ENCODE data around the gene CREB3L2.
"Not testable (repeated sequence)": the region's sequence is repeated elsewhere in the genome, so short reads cannot be mapped to it uniquely, and the experiment has no call there.

CREB3L2 gene

GRCh38 chr7:137989590-137989989 lies 12.3 kb downstream of the CREB3L2 start:
- no peak for DNase-seq

GRCh38 chr7:137989094-137989493 lies 12.8 kb downstream of the CREB3L2 start:
- no peak for DNase-seq

GRCh38 chr7:137987968-137988367 lies 13.9 kb downstream of the CREB3L2 start:
- DNase-seq, result no peak

GRCh38 chr7:137987563-137987962 lies 14.3 kb downstream of the CREB3L2 start:
- no peak for DNase-seq

- DNase-seq, result no peak
Observed at GRCh38 chr7:137987018-137987349, 14.9 kb downstream of the CREB3L2 start.

- no peak for DNase-seq
Observed at GRCh38 chr7:137986252-137987017, 15.5 kb downstream of the CREB3L2 start.

- no peak for DNase-seq
Observed at GRCh38 chr7:137985897-137986251, 16.0 kb downstream of the CREB3L2 start.

GRCh38 chr7:137985253-137985896 lies 16.5 kb downstream of the CREB3L2 start:
- DNase-seq, result no peak

GRCh38 chr7:137984181-137985041 lies 17.5 kb downstream of the CREB3L2 start:
- DNase-seq, result no peak

- peak in 27 of 58 donors; percentile 6 to 65 (median 31) for DNase-seq
Observed at GRCh38 chr7:137983323-137984008, 18.4 kb downstream of the CREB3L2 start.

GRCh38 chr7:137982394-137982793 lies 19.5 kb downstream of the CREB3L2 start:
- DNase-seq, result not testable (repeated sequence)

GRCh38 chr7:137981668-137982067 lies 20.2 kb downstream of the CREB3L2 start:
- no peak for DNase-seq

GRCh38 chr7:137981175-137981574 lies 20.7 kb downstream of the CREB3L2 start:
- no peak for DNase-seq

- no peak for DNase-seq
Observed at GRCh38 chr7:137980308-137980707, 21.6 kb downstream of the CREB3L2 start.

- peak in 1 of 58 donors; percentile 34 for DNase-seq
Observed at GRCh38 chr7:137978464-137979237, 23.2 kb downstream of the CREB3L2 start.

- DNase-seq, result no peak
Observed at GRCh38 chr7:137977173-137977572, 24.7 kb downstream of the CREB3L2 start.

- DNase-seq, result no peak
Observed at GRCh38 chr7:137976696-137977095, 25.2 kb downstream of the CREB3L2 start.

- DNase-seq, result no peak
Observed at GRCh38 chr7:137976232-137976631, 25.7 kb downstream of the CREB3L2 start.

GRCh38 chr7:137975768-137976167 lies 26.1 kb downstream of the CREB3L2 start:
- no peak for DNase-seq

GRCh38 chr7:137975221-137975620 lies 26.7 kb downstream of the CREB3L2 start:
- peak in 34 of 58 donors; percentile 3 to 81 (median 31) for DNase-seq

- DNase-seq, result no peak
Observed at GRCh38 chr7:137974766-137975165, 27.1 kb downstream of the CREB3L2 start.
